ENCODE results near the gene STK38L. TPM values are rescaled to one million over a fixed set of nuclear protein-coding genes. Genes with fewer than 3 reads are reported as not detected.

STK38L gene
- total and polyA plus RNA-seq, 2 of the 4 experiments (the other 2 are of a cell fraction), result 5.1 to 7.2 TPM

- Histone ChIP-seq H2BK15ac (ENCODE audit: low read depth, low read length) (no peak overlapping the region), H4K91ac (ENCODE audit: insufficient read depth, low read depth, low read length) (no peak overlapping the region; the same call in 1 of the 2 replicates), H3K27me3 (ENCODE audit: control insufficient read depth, insufficient read depth, low read length) (no peaks in the 10 kb centered on the region), H2AFZ (replicated peaks; ENCODE audit: low read length, poor library complexity) (no peak overlapping the region), H3K9me3 (ENCODE audit: control insufficient read depth, insufficient read depth, low read length) (no peaks in the 10 kb centered on the region), H3K9ac (ENCODE audit: low read depth, low read length) (no peak overlapping the region), H3K18ac (ENCODE audit: low read depth, low read length) (no peak overlapping the region), H2BK120ac (ENCODE audit: low read depth, low read length) (no peak overlapping the region), H3K4me3 (ENCODE audit: insufficient read depth, low read depth, low read length) (no peak overlapping the region), H3K14ac (replicated peaks; ENCODE audit: low read depth, low read length) (no peak overlapping the region), H3K9me1 (ENCODE audit: insufficient read depth, low read length) (peaks cover 13% of the 10 kb centered on the region), H3K23ac (ENCODE audit: low read depth, low read length) (no peak overlapping the region), H4K8ac (ENCODE audit: low read depth in 2 of 2, low read length in 2 of 2) (no peak overlapping the region), H3K36me3 (ENCODE audit: control insufficient read depth, insufficient read depth, low read length) (no peaks in the 10 kb centered on the region), H2BK5ac (ENCODE audit: low read depth, low read length, poor library complexity, severe bottlenecking) (no peak overlapping the region), H4K5ac (ENCODE audit: low read depth, low read length) (no peak overlapping the region), H2AK5ac (ENCODE audit: low read depth, low read length) (no peak overlapping the region), H3K27ac (ENCODE audit: insufficient read depth, low read length) (no peak overlapping the region), H3K56ac (ENCODE audit: extremely low read depth, insufficient read depth, low read length) (no peak overlapping the region), H4K20me1 (ENCODE audit: insufficient read depth, low read length) (no peaks in the 10 kb centered on the region), H3K79me1 (ENCODE audit: low read depth in 1 of 2, low read length in 2 of 2) (peaks cover 52 to 73% of the 10 kb centered on the region in 2 experiments), H2AK9ac (replicated peaks; ENCODE audit: low read depth, low read length, poor library complexity) (no peak overlapping the region), H3K4ac (ENCODE audit: low read depth, low read length) (no peak overlapping the region), H3K4me1 (ENCODE audit: control insufficient read depth, insufficient read depth, low read length) (peaks cover 9% of the 10 kb centered on the region), H2BK20ac (ENCODE audit: low read depth, low read length) (no peak overlapping the region), H3K4me2 (ENCODE audit: low read depth, low read length) (no peak overlapping the region)
- intact Hi-C loops (cut with micrococcal nuclease) (no loop called here), dilution Hi-C loops (cut with HindIII; ENCODE audit: low sequenced_read_pairs, unreplicated experiment) (no loop called here), in situ Hi-C loops (cut with MboI; ENCODE audit: low sequenced_read_pairs) (no loop called here)
- no peak for TF ChIP-seq NFE2L2 (IDR thresholded peaks at IDR 0.05; ENCODE audit: low read depth, low read length)
- TF ChIP-seq MAFK (IDR thresholded peaks at IDR 0.05; ENCODE audit: low read depth, low read length), result no peak
- no peak for TF ChIP-seq ELK1 (IDR thresholded peaks at IDR 0.05; ENCODE audit: borderline replicate concordance, low read depth, low read length)
- no peak for TF ChIP-seq RFX5 (IDR thresholded peaks at IDR 0.05; ENCODE audit: low read depth, low read length)
- TF ChIP-seq MAZ (IDR thresholded peaks at IDR 0.05; ENCODE audit: borderline replicate concordance, low read depth, low read length), result no peak
- no peak for TF ChIP-seq CEBPB (IDR thresholded peaks at IDR 0.05; ENCODE audit: low read depth, low read length)
- TF ChIP-seq USF2 (IDR thresholded peaks at IDR 0.05; ENCODE audit: low read depth, low read length), result no peak
- TF ChIP-seq CHD1 (IDR thresholded peaks at IDR 0.05; ENCODE audit: low read depth, low read length), result no peak
- TF ChIP-seq POLR2A (IDR thresholded peaks at IDR 0.05; ENCODE audit: low read depth, low read length), result no peak
- TF ChIP-seq BHLHE40 (IDR thresholded peaks at IDR 0.05; ENCODE audit: low read depth, low read length), result no peak
- TF ChIP-seq SMC3 (IDR thresholded peaks at IDR 0.05; ENCODE audit: low read depth, low read length), result no peak
- 100% methylated on average over 2 of the region's 7 CpGs; no CpG with 5 or more reads in 1 of the 2 experiments for WGBS, 2 experiments (ENCODE audit: extremely low coverage in 2 of 2, insufficient read length in 1 of 2)
- POLR2A ChIA-PET (ENCODE audit: unreplicated experiment), result interaction anchor here (0.6 kb wide), 1 partner anchor 10 kb away, joined by 4 read pairs; no protein-coding TSS in a partner anchor
- DNase-seq (no peak), ATAC-seq (ENCODE audit: low read depth) (no peak)
- no TSS peak for BruUV-seq (replicated peaks)
- CTCF ChIA-PET, result no interaction called here
These were observed 107.4 kb downstream of the STK38L start for GRCh38 chr12:27351476-27351875.

Data from IMR-90 (cell line).